Activated T-cell treated with anti-CD3 and anti-CD28 coated beads, Interleukin-2, amount 50 U/mL, for 1 hour (primary cell): ENCODE results near the gene RPH3AL.

Source experiments
- DNase-seq: peaks from one replicate; pipeline ENCODE4 v3.0.0-alpha.2; 2020

Gene RPH3AL

DNA sequence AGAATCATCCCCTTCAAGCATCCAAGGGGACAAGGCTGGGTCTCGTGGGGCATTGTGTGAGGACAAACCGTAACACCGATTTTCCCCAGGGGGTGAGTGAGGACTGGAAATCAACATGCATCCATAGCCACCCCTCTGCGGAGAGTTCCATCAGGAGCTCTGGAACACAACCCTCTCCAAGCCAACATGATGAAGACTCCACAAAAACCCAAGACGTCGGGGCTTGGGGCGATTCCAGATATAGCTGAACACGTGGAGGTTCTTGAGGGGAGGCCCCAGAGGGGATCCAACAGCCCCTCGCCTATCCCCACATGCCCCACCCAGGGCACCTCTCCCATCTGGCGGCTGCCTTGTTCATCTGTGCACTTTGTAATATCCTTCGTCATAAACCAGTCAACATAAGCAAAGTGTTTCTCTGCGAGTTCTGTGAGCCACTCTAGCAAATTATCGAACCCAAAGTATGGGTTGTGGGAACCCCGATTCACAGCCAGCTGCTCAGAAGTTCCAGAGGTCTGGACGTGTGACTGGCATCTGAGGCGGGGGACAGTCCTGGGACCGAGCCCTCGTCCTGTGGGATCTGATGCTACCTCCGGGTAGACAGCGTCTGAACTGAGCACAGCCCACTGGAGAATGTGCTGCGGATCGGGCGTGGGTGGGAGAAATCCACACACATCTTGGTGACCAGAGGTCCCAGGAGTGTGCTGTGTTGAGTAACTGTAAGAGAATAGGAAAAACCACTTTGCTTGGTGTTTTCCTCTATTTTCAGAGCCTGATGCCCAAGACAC lies 55.5 kb downstream of the RPH3AL start:
- DNase-seq, result no peak

GRCh38 chr17:296379-296778 lies 56.2 kb downstream of the RPH3AL start:
- no peak for DNase-seq

GRCh38 chr17:292531-293382 lies 59.9 kb downstream of the RPH3AL start:
- no peak for DNase-seq

- no peak for DNase-seq
Measured at GRCh38 chr17:292016-292415, 60.6 kb downstream of the RPH3AL start.

GRCh38 chr17:291587-291986 lies 61.0 kb downstream of the RPH3AL start:
- no peak for DNase-seq

- no peak for DNase-seq
Measured at GRCh38 chr17:290626-291025, 62.0 kb downstream of the RPH3AL start.

- DNase-seq, result no peak
Measured at GRCh38 chr17:290121-290521, 62.5 kb downstream of the RPH3AL start.

GRCh38 chr17:289409-289808 lies 63.2 kb downstream of the RPH3AL start:
- DNase-seq, result no peak

GRCh38 chr17:288802-289356 lies 63.7 kb downstream of the RPH3AL start:
- no peak for DNase-seq

GRCh38 chr17:286571-286970 lies 66.0 kb downstream of the RPH3AL start:
- no peak for DNase-seq

- no peak for DNase-seq
Measured at GRCh38 chr17:285751-286422, 66.7 kb downstream of the RPH3AL start.

DNA sequence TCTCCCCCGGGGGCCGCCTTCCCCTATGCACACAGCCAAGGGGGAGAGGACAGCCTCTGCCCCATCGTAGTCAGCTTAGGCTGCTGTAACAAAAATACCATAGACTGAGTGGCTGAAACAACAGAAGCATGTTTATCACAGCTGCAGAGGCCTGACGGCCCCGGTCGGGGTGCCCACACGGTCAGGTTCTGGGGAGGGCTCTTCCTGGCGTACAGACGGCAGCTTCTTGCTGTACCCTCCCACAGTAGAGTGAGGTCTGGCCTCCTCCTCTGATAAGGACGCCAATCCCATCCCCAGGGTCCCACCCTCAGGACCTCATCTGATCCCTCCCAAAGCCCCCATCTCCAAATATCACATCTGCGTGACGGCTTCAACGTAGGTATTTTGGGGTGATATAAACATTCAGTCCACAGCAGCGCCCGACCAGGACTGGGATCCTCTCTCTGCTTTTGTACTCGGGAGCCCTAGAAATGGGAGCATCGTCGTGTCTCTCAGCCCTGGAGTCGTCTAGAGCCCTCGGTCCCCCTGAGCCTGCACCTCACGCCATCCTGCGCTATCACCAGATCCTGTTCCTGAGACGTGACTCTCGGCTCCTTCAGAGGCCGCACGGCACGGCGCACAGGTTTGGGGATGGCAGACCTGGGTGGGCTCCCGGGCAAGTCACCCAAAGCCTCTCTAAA lies 67.8 kb downstream of the RPH3AL start:
- DNase-seq, result no peak

- no peak for DNase-seq
Measured at GRCh38 chr17:283911-284675, 68.5 kb downstream of the RPH3AL start.

DNA sequence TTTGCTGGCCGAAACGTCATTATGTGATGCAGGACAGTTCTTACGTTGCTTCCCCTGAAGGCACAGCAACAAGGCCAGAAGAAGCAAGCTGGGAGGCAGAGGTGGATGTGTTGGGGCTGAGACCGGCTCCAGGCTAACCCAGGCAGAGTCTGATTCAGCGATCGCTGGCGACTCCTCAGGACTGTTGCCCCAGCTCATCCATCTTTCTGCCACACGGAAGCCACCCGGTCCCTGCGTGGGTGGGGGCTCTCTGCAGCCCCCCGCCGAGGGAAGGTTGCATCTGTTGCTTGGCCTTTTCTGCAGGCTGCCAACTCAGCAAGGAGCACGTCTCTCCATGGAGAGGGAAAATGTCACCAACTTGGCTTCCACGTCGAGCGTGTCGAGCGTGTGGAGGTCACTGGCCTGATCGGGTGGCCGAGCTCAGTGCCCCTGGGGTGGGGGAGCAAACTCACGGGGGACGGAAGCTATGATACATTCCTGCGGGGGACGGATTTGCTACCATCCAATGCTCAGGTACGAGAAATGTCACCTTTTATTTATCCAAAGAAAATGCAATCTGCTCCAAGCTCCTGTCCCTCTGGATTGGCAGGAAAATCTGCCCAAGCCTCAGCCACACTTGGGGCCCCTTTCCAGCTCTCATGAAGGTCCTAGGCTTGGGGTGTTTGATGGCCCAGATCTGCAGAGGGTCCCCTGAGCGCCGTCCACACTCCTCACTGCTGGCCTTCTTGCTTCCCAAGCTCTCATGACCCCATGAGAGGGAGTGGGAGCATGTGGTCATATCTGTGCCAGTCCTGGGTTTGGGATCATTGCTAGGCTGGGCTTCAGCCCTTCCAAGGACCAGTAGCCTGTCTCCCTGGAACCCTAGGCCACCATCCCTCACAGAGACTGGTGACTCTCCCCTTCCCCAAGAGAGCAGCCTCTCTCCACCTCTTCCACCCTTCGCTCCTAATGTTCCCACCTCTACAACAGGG lies 69.4 kb downstream of the RPH3AL start:
- no peak for DNase-seq

DNA sequence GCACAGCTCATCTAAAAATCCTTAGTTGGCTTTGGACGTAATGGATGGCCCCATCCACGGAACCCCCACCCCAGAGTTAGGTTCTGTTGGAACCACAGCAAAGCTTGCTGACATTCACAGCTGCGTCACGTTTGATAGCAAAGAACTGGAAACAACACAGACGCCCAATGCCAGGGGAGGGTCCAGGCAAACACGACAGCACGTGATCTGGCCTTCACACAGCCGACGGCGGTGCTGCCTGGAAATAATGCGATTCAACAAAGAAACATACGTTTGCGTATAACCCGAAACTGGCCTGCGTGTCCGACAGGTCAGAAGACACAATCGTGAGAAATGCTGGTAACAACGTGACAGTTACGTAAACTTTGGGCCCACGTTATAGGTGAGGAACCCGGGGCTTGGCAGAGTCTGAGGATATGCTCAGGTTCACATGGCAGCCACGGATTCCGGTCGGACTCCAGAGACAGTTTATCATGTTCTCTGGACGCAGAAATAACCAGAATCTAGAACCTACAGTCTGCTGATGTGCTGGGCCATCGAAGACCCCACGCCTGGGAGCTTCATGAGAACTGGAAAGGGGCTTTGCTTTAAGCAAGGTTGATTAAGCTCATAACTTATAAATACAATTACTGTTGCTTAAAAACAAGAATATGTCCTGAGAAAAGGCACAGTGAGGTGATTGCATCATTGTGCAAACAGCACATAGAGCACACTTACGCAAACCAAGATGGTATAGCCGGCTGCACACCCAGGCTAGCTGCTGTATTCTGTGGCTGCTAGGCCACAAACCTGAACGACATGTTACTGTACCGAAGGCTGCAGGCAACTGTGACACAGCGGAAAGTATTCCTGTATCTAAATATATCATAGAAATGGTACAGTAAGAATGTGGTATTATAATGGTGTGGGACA lies 70.4 kb downstream of the RPH3AL start:
- no peak for DNase-seq

DNA sequence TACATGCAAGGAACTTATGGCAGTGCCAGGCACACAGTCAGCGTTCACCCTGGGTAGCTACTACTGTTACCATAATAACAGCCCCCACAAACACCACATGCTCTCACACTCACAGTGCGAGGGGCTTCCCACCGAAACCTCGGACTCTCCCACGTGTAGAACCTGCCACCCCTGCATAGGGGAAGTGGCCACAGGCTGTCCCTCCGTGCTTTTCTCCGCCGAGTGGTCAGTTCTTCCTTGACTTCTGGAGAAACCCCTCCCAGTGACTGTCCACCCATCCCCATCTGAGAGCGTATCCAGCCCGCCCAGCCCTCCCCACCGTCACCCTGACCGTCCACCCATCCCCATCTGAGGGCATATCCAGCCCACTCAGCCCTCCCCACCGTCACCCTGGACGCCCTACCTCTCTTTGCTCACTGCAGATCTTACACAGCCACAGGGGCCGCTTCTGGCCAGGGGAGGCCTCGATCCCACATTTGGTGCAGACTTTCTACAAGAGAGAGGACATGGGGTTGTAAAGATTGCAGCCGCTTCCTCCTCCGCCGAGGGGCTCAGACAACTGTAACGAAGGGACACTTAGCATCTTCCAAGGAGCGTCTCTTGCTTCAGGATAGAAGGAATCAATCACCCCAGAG lies 71.1 kb downstream of the RPH3AL start:
- DNase-seq, result no peak

GRCh38 chr17:280901-281300 lies 71.7 kb downstream of the RPH3AL start:
- no peak for DNase-seq

- DNase-seq, result no peak
Measured at GRCh38 chr17:280216-280615, 72.4 kb downstream of the RPH3AL start.

DNA sequence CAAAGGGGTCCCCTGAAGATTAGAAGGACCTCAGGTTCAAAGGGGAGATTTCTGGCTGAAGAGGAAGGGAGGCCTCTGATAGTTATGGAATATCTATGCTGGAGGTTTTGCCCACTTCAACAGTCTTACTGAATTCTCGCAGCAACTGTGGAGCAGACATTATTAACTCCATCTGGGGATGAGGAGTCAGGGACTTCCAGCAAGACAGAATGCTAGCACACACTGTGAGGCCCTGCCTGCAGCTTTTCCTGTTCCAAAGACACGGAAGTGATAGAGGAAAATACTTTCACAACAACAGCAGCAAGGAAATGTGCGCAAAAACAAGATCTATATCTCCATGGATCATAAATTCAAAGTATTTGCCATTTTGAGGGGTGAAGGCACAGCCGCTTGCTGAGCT lies 72.8 kb downstream of the RPH3AL start:
- DNase-seq, result no peak
